Right hindlimb (tissue), 1 donor: Measurements from ENCODE around the gene MTHFR.
A peak's percentile ranks its signal among the peaks of the same experiment; 100 is the strongest.
"Not testable (repeated sequence)": the region's sequence is repeated elsewhere in the genome, so short reads cannot be mapped to it uniquely, and the experiment has no call there.

Experiments used
- DNase-seq: peaks from one replicate; pipeline ENCODE4 v3.0.0-alpha.2; 2018

MTHFR gene

GRCh38 chr1:11831945-11832725 lies 26.4 kb upstream of the MTHFR start:
- DNase-seq = no peak

GRCh38 chr1:11828511-11828910 lies 22.7 kb upstream of the MTHFR start:
- DNase-seq = no peak

- DNase-seq = no peak
Measured at GRCh38 chr1:11826946-11827345, 21.2 kb upstream of the MTHFR start.

GRCh38 chr1:11825131-11825530 lies 19.4 kb upstream of the MTHFR start:
- DNase-seq = no peak

- no peak for DNase-seq
Measured at GRCh38 chr1:11823366-11824137, 17.8 kb upstream of the MTHFR start.

GRCh38 chr1:11822091-11822490 lies 16.3 kb upstream of the MTHFR start:
- no peak for DNase-seq

GRCh38 chr1:11817192-11817591 lies 11.4 kb upstream of the MTHFR start:
- DNase-seq = no peak

- no peak for DNase-seq
Measured at GRCh38 chr1:11813021-11813420, 7.3 kb upstream of the MTHFR start.

- DNase-seq = no peak
Measured at GRCh38 chr1:11807133-11807532, 1.4 kb upstream of the MTHFR start.

- no peak for DNase-seq
Measured at GRCh38 chr1:11806307-11806936, 658 bp upstream of the MTHFR start.

- peak; percentile 46 for DNase-seq
Measured at GRCh38 chr1:11804666-11805421, 920 bp downstream of the MTHFR start.

GRCh38 chr1:11803924-11804665 lies 1.7 kb downstream of the MTHFR start:
- not testable (repeated sequence) for DNase-seq

- peak; percentile 95 for DNase-seq
Measured at GRCh38 chr1:11802973-11803885, 2.5 kb downstream of the MTHFR start.

- DNase-seq = no peak
Measured at GRCh38 chr1:11802616-11802972, 3.2 kb downstream of the MTHFR start.

GRCh38 chr1:11800756-11801433 lies 4.9 kb downstream of the MTHFR start:
- DNase-seq = no peak

- DNase-seq = no peak
Measured at GRCh38 chr1:11800391-11800755, 5.4 kb downstream of the MTHFR start.

- no peak for DNase-seq
Measured at GRCh38 chr1:11799896-11800295, 5.9 kb downstream of the MTHFR start.

GRCh38 chr1:11799099-11799498 lies 6.7 kb downstream of the MTHFR start:
- no peak for DNase-seq

- no peak for DNase-seq
Measured at GRCh38 chr1:11797525-11798216, 8.1 kb downstream of the MTHFR start.
